ENCODE results near the gene R3HDML. TPM values are rescaled to one million over a fixed set of nuclear protein-coding genes. Genes with fewer than 3 reads are reported as not detected.
"Not testable (repeated sequence)": the region's sequence is repeated elsewhere in the genome, so short reads cannot be mapped to it uniquely, and the experiment has no call there.

Gene R3HDML
- total and polyA plus RNA-seq, 7 experiments from 2014 or later: not detected

DNA sequence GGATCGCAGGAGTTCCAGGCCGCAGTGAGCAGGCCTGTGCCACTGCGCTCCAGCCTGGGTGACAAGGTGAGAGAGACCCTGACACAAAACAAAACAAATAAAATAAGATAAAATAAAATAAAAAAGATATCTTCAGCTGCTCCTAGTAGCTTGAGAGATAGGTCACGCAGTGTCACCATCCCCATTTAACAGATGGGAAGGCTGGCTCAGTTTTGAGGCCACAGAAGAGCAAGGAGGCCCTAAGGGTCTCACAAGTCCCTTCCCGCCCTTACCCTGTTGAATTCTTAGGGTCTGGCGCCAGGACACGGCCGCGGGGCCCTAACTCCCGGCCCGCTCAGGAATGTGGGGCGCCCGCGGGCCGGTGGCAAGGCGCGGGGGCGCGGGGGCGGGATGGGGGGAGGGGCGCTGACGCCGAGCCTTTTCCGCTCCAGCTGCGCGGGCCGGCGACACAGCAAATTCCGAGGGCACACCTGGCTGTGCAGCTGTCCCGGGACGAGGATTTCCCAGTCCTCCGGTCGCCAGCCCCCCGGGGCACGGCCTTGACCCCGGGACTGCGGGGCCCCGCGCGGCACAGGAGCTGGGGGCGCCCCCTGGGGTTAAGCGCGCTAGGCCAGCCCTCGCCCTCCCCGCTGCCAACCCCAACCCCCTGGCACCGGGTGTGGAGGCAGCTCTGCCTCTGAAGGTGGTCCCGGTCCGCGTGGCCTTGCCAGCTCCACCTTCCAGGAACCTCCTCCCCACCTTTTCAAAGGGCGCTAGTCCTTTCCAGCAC is 10.3 kb upstream of the R3HDML start:
- intact Hi-C loops (cut with micrococcal nuclease): no loop called here
- Mint-ChIP-seq H3K27me3 (peaks cover 0 to 11% (median 4%) of the 10 kb centered on the region in 5 donors), H3K27ac (peak overlapping the region in 2 of 9 donors; percentile 42 to 83), H3K4me3 (peak overlapping the region in 8 of 10 donors; percentile 59 to 76 (median 68)), H3K9me3 (no peaks in the 10 kb centered on the region), H3K36me3 (no peaks in the 10 kb centered on the region), H3K4me1 (peaks cover 0 to 5% (median 0%) of the 10 kb centered on the region in 7 donors)
- no peak overlapping the region for H3K27ac ChIP-seq (ENCODE audit: low read depth, low read length)
- peak in 7 of 9 donors; percentile 2 to 26 (median 16) for DNase-seq
- H3K36me3 ChIP-seq (ENCODE audit: control insufficient read depth in 2 of 3, insufficient read depth in 3 of 3, low read length in 3 of 3): no peaks in the 10 kb centered on the region
- no peaks in the 10 kb centered on the region for H3K27me3 ChIP-seq (ENCODE audit: control insufficient read depth in 2 of 2, insufficient read depth in 2 of 2, low read length in 2 of 2)
- POLR2A ChIA-PET: no interaction called here
- no peaks in the 10 kb centered on the region for H3K9me3 ChIP-seq (ENCODE audit: control insufficient read depth in 2 of 3, low read length in 3 of 3)
- CTCF ChIA-PET: interaction anchor here (0.6 to 2.0 kb wide), 4 partner anchors 15 to 111 kb away, joined by 3 to 13 read pairs (median 6); partner anchors contain the start of gene FITM2
- H3K4me1 ChIP-seq (ENCODE audit: control insufficient read depth in 2 of 2, insufficient read depth in 2 of 2, low read length in 2 of 2): no peaks in the 10 kb centered on the region
- H3K4me3 ChIP-seq (ENCODE audit: low read length): no peak overlapping the region
- peak; percentile 62 for ATAC-seq

DNA sequence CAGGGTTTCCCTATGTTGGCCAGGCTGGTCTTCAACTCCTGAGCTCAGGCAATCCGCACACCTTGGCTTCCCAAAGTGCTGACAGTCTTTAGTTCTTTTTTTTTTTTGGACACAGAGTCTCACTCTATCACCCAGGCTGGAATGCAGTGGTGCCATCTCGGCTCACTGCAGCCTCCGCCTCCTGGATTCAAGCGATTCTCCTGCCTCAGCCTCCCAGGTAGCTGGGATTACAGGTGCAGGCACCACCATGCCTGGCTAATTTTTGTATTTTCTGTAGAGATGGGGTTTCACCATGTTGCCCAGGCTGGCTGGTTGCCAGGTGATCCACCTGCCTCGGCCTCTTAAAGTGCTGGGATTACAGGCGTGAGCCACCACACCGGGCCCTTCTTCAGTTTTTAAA is 9.1 kb upstream of the R3HDML start:
- CTCF ChIA-PET: interaction anchor here (0.7 to 1.8 kb wide), 2 partner anchors 17 to 111 kb away, joined by 3 to 7 read pairs; partner anchors contain the start of gene FITM2
- DNase-seq; H3K36me3 Mint-ChIP-seq; intact Hi-C loops (cut with micrococcal nuclease); H3K27me3 ChIP-seq (ENCODE audit: control insufficient read depth in 2 of 2, insufficient read depth in 2 of 2, low read length in 2 of 2); H3K4me3 ChIP-seq (ENCODE audit: low read length); H3K9me3 Mint-ChIP-seq; H3K27ac ChIP-seq (ENCODE audit: low read depth, low read length); ATAC-seq; H3K9me3 ChIP-seq (ENCODE audit: control insufficient read depth in 2 of 3, low read length in 3 of 3); H3K4me1 ChIP-seq (ENCODE audit: control insufficient read depth in 2 of 2, insufficient read depth in 2 of 2, low read length in 2 of 2); H3K36me3 ChIP-seq (ENCODE audit: control insufficient read depth in 2 of 3, insufficient read depth in 3 of 3, low read length in 3 of 3); H3K4me1 Mint-ChIP-seq: not testable (repeated sequence)
- Mint-ChIP-seq H3K27me3 (peaks cover 0 to 11% (median 4%) of the 10 kb centered on the region in 5 donors), H3K27ac (peak overlapping the region in 1 of 9 donors; percentile 83), H3K4me3 (peak overlapping the region in 4 of 10 donors; percentile 47 to 67 (median 64))
- POLR2A ChIA-PET: interaction anchor here (0.6 to 1.4 kb wide), 2 partner anchors 116 to 325 kb away, joined by 3 read pairs; no protein-coding TSS in a partner anchor

DNA sequence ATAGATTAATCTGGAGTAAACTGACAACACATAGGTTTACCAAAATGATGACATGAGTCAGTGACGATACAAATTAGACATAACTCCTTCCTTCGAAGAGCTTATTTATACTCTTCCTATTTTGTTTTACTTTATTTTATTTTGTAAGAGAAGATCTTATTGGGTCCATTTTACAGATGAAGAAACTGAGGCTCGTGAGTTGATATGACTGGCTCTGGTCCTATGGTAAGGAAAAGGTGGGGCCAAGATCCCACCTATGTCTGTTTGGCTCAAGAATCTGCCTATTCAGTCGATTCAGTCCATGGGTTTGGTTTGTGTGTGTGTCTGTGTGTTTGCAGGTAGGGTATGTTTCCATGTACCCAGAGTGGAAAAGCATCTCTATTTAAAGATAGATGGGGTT is 8.4 kb upstream of the R3HDML start:
- H3K9me3 ChIP-seq (ENCODE audit: control insufficient read depth in 2 of 3, low read length in 3 of 3): no peaks in the 10 kb centered on the region
- H3K4me1 Mint-ChIP-seq: peaks cover 0 to 5% (median 0%) of the 10 kb centered on the region in 7 donors
- peak overlapping the region in 1 of 9 donors; percentile 61 for H3K27ac Mint-ChIP-seq
- no peak overlapping the region for H3K27ac ChIP-seq (ENCODE audit: low read depth, low read length)
- H3K4me1 ChIP-seq (ENCODE audit: control insufficient read depth in 2 of 2, insufficient read depth in 2 of 2, low read length in 2 of 2): no peaks in the 10 kb centered on the region
- no peaks in the 10 kb centered on the region for H3K36me3 Mint-ChIP-seq
- H3K4me3 Mint-ChIP-seq: peak overlapping the region in 6 of 10 donors; percentile 11 to 59 (median 48)
- ChIA-PET POLR2A (interaction anchor here (0.6 to 1.4 kb wide), 2 partner anchors 117 to 324 kb away, joined by 3 read pairs; no protein-coding TSS in a partner anchor), CTCF (no interaction called here)
- intact Hi-C loops (cut with micrococcal nuclease): no loop called here
- no peak for DNase-seq
- no peaks in the 10 kb centered on the region for H3K36me3 ChIP-seq (ENCODE audit: control insufficient read depth in 2 of 3, insufficient read depth in 3 of 3, low read length in 3 of 3)
- no peak for ATAC-seq
- H3K27me3 ChIP-seq (ENCODE audit: control insufficient read depth in 2 of 2, insufficient read depth in 2 of 2, low read length in 2 of 2): no peaks in the 10 kb centered on the region
- H3K4me3 ChIP-seq (ENCODE audit: low read length): no peak overlapping the region
- no peaks in the 10 kb centered on the region for H3K9me3 Mint-ChIP-seq
- H3K27me3 Mint-ChIP-seq: peaks cover 0 to 11% (median 5%) of the 10 kb centered on the region in 5 donors

DNA sequence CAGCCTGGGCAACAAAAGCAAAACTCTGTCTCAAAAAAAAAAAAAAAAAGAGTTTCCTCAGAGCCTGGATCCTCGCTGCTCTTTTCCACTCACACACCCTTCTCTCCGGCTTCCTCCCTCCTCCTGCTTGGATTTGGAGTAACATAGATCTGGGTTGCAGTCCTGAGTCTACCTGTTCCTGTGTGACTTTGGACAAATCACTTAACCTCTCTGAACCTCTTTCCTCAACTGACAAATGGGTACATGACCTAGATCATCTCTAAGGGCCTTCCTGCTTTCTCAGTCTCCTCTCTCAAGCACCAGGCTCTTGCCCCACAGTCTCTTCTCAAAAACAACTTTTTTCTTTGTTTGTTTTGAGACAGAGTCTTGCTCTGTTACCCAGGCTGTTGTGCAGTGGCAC is 5.6 kb upstream of the R3HDML start:
- DNase-seq: no peak
- Histone ChIP-seq H3K9me3 (ENCODE audit: control insufficient read depth in 2 of 3, low read length in 3 of 3) (no peaks in the 10 kb centered on the region), H3K4me3 (ENCODE audit: low read length) (no peak overlapping the region), H3K27ac (ENCODE audit: low read depth, low read length) (no peak overlapping the region), H3K36me3 (ENCODE audit: control insufficient read depth in 2 of 3, insufficient read depth in 3 of 3, low read length in 3 of 3) (no peaks in the 10 kb centered on the region), H3K4me1 (ENCODE audit: control insufficient read depth in 2 of 2, insufficient read depth in 2 of 2, low read length in 2 of 2) (no peaks in the 10 kb centered on the region), H3K27me3 (ENCODE audit: control insufficient read depth in 2 of 2, insufficient read depth in 2 of 2, low read length in 2 of 2) (no peaks in the 10 kb centered on the region)
- peaks cover 0 to 5% (median 0%) of the 10 kb centered on the region in 7 donors for H3K4me1 Mint-ChIP-seq
- no peaks in the 10 kb centered on the region for H3K9me3 Mint-ChIP-seq
- peaks cover 0 to 18% (median 8%) of the 10 kb centered on the region in 5 donors for H3K27me3 Mint-ChIP-seq
- ATAC-seq: no peak
- POLR2A ChIA-PET: no interaction called here
- no peak overlapping the region for H3K4me3 Mint-ChIP-seq
- intact Hi-C loops (cut with micrococcal nuclease): no loop called here
- H3K27ac Mint-ChIP-seq: no peak overlapping the region
- CTCF ChIA-PET: no interaction called here
- no peaks in the 10 kb centered on the region for H3K36me3 Mint-ChIP-seq

DNA sequence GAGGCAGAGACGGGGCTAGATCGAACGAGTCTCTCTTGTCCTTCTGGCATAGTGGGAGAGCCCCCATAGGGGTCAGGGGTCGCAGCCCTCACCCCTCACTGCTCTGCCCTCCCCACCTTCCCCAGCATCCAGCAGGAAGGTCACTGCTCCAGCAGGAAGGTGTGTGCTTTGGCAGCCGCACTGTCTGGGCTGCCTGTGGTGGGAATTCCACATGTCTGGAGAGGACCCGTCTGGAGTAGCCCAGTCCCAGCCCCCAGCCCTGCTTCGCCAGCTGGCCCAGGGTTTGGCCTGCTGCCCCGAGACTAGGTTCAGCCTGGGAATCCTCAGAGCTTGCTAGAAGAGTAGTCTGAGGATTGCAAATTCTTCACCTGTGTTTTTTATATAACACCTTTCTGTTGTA is 2.5 kb upstream of the R3HDML start:
- Mint-ChIP-seq H3K36me3 (no peaks in the 10 kb centered on the region), H3K4me1 (peaks cover 0 to 2% (median 0%) of the 10 kb centered on the region in 7 donors), H3K4me3 (no peak overlapping the region), H3K9me3 (no peaks in the 10 kb centered on the region), H3K27me3 (peaks cover 0 to 12% (median 5%) of the 10 kb centered on the region in 5 donors), H3K27ac (no peak overlapping the region)
- CTCF ChIA-PET: no interaction called here
- intact Hi-C loops (cut with micrococcal nuclease): no loop called here
- Histone ChIP-seq H3K9me3 (ENCODE audit: control insufficient read depth in 2 of 3, low read length in 3 of 3) (no peaks in the 10 kb centered on the region), H3K4me3 (ENCODE audit: low read length) (no peak overlapping the region), H3K27me3 (ENCODE audit: control insufficient read depth in 2 of 2, insufficient read depth in 2 of 2, low read length in 2 of 2) (no peaks in the 10 kb centered on the region), H3K36me3 (ENCODE audit: control insufficient read depth in 2 of 3, insufficient read depth in 3 of 3, low read length in 3 of 3) (no peaks in the 10 kb centered on the region), H3K27ac (ENCODE audit: low read depth, low read length) (no peak overlapping the region), H3K4me1 (ENCODE audit: control insufficient read depth in 2 of 2, insufficient read depth in 2 of 2, low read length in 2 of 2) (no peaks in the 10 kb centered on the region)
- ATAC-seq (no peak), DNase-seq (no peak)
- POLR2A ChIA-PET: no interaction called here

DNA sequence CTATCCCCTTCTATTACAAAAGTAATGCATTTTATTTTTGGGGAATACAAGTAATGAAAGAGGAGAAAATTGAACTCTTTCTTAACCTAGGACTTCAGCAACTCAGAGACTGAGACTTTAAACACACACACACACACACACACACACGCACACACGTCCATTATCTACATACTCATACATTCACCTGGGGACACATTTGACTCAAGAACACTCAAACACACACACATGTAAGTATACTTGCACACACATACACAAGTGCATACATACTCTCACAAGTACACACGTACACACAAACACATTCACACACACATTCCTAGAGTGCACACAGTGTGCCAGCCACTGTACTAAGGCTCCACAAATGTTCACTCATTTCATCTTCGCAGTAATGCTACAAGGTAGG is 2.1 kb upstream of the R3HDML start:
- H3K27ac ChIP-seq (ENCODE audit: low read depth, low read length): no peak overlapping the region
- no peaks in the 10 kb centered on the region for H3K9me3 ChIP-seq (ENCODE audit: control insufficient read depth in 2 of 3, low read length in 3 of 3)
- H3K27ac Mint-ChIP-seq: no peak overlapping the region
- DNase-seq: no peak
- no peaks in the 10 kb centered on the region for H3K9me3 Mint-ChIP-seq
- no peak for ATAC-seq
- no peaks in the 10 kb centered on the region for H3K4me1 ChIP-seq (ENCODE audit: control insufficient read depth in 2 of 2, insufficient read depth in 2 of 2, low read length in 2 of 2)
- peaks cover 0 to 2% (median 0%) of the 10 kb centered on the region in 7 donors for H3K4me1 Mint-ChIP-seq
- ChIA-PET CTCF (no interaction called here), POLR2A (no interaction called here)
- H3K27me3 Mint-ChIP-seq: peaks cover 0 to 12% (median 5%) of the 10 kb centered on the region in 5 donors
- H3K4me3 ChIP-seq (ENCODE audit: low read length): no peak overlapping the region
- intact Hi-C loops (cut with micrococcal nuclease): no loop called here
- no peaks in the 10 kb centered on the region for H3K36me3 Mint-ChIP-seq
- H3K36me3 ChIP-seq (ENCODE audit: control insufficient read depth in 2 of 3, insufficient read depth in 3 of 3, low read length in 3 of 3): no peaks in the 10 kb centered on the region
- H3K27me3 ChIP-seq (ENCODE audit: control insufficient read depth in 2 of 2, insufficient read depth in 2 of 2, low read length in 2 of 2): no peaks in the 10 kb centered on the region
- H3K4me3 Mint-ChIP-seq: no peak overlapping the region

DNA sequence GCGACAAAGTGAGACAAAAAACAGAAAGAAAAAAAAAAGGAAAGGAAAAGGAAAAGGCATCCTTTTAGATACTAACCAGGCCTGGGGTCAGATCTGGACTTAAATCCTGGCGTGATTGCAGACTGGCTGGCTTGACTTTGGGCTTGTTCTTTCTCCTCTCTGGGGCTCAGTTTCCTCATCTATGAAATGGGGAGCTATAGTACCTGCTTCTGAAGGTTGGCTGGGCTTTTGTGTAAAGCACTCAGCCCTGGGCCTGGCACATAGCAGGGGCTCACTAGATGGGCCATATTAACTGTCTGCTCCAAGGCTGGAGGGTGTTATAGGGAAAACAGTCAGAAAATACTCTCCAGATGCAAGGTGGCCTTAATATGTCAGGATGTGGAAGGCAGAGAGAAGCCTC is 1.2 kb upstream of the R3HDML start:
- Histone ChIP-seq H3K4me3 (ENCODE audit: low read length) (no peak overlapping the region), H3K36me3 (ENCODE audit: control insufficient read depth in 2 of 3, insufficient read depth in 3 of 3, low read length in 3 of 3) (no peaks in the 10 kb centered on the region), H3K27me3 (ENCODE audit: control insufficient read depth in 2 of 2, insufficient read depth in 2 of 2, low read length in 2 of 2) (no peaks in the 10 kb centered on the region), H3K4me1 (ENCODE audit: control insufficient read depth in 2 of 2, insufficient read depth in 2 of 2, low read length in 2 of 2) (no peaks in the 10 kb centered on the region), H3K27ac (ENCODE audit: low read depth, low read length) (no peak overlapping the region), H3K9me3 (ENCODE audit: control insufficient read depth in 2 of 3, low read length in 3 of 3) (no peaks in the 10 kb centered on the region)
- peaks cover 0 to 2% (median 0%) of the 10 kb centered on the region in 7 donors for H3K4me1 Mint-ChIP-seq
- ATAC-seq (no peak), DNase-seq (no peak)
- intact Hi-C loops (cut with micrococcal nuclease): no loop called here
- no peaks in the 10 kb centered on the region for H3K9me3 Mint-ChIP-seq
- ChIA-PET POLR2A (no interaction called here), CTCF (no interaction called here)
- no peaks in the 10 kb centered on the region for H3K36me3 Mint-ChIP-seq
- peak overlapping the region in 1 of 9 donors; percentile 78 for H3K27ac Mint-ChIP-seq
- peaks cover 0 to 12% (median 5%) of the 10 kb centered on the region in 5 donors for H3K27me3 Mint-ChIP-seq
- H3K4me3 Mint-ChIP-seq: no peak overlapping the region
